BE2C (cell line): ENCODE measurements around the gene RAB7A.

Experiments
- DNase-seq: peaks from one replicate; pipeline ENCODE4 v3.0.0-alpha.2; 2020
- H3K27me3 ChIP-seq: fragments of 250-450 bp; sonication (Bioruptor Pico); 2 replicates; pipeline ENCODE4 v1.5.1; 2020; ENCODE audit warnings: mild to moderate bottlenecking
- H3K36me3 ChIP-seq: fragments of 250-450 bp; sonication (Bioruptor Pico); 2 replicates; pipeline ENCODE4 v1.5.1; 2020; ENCODE audit warnings: mild to moderate bottlenecking
- H3K4me1 ChIP-seq: fragments of 250-450 bp; sonication (Bioruptor Pico); 2 replicates; pipeline ENCODE4 v1.5.1; 2020
- H3K4me3 ChIP-seq: 2 replicates; pipeline ENCODE4 v1.5.1; 2011; ENCODE audit warnings: low read depth, low read length
- H3K9me3 ChIP-seq: fragments of 250-450 bp; sonication (Bioruptor Pico); 2 replicates; pipeline ENCODE4 v1.5.1; 2020
- CTCF ChIP-seq: IDR thresholded peaks from 2 replicates; pipeline ENCODE4 v1.5.1; 2012; ENCODE audit warnings: mild to moderate bottlenecking, low read depth, low read length

The RAB7A gene

GRCh38 chr3:128854475-128854874 lies 128.5 kb downstream of the RAB7A start:
- DNase-seq, result no peak
- TF ChIP-seq CTCF, result no peak
- H3K27me3 ChIP-seq, result no peaks in the 10 kb centered on the region
- H3K4me1 ChIP-seq, result no peaks in the 10 kb centered on the region; the same call in 1 of the 2 replicates
- no peaks in the 10 kb centered on the region for H3K36me3 ChIP-seq
- H3K9me3 ChIP-seq, result peaks cover 3% of the 10 kb centered on the region
- no peak overlapping the region for H3K4me3 ChIP-seq

- DNase-seq, result no peak
- TF ChIP-seq CTCF, result no peak
- Histone ChIP-seq H3K4me1 (no peaks in the 10 kb centered on the region; the same call in 1 of the 2 replicates), H3K4me3 (no peak overlapping the region), H3K27me3 (no peaks in the 10 kb centered on the region), H3K9me3 (peaks cover 5% of the 10 kb centered on the region), H3K36me3 (no peaks in the 10 kb centered on the region)
Measured at GRCh38 chr3:128855569-128855968, 129.6 kb downstream of the RAB7A start.

GRCh38 chr3:128858167-128858566 lies 132.2 kb downstream of the RAB7A start:
- Histone ChIP-seq H3K4me1 (no peaks in the 10 kb centered on the region), H3K36me3 (no peaks in the 10 kb centered on the region), H3K9me3 (peaks cover 5% of the 10 kb centered on the region), H3K4me3 (no peak overlapping the region), H3K27me3 (no peaks in the 10 kb centered on the region)
- no peak for TF ChIP-seq CTCF
- DNase-seq, result no peak

- Histone ChIP-seq H3K4me3 (no peak overlapping the region), H3K9me3 (peaks cover 5% of the 10 kb centered on the region; the same call in 1 of the 2 replicates), H3K4me1 (peaks cover 5% of the 10 kb centered on the region), H3K36me3 (no peaks in the 10 kb centered on the region), H3K27me3 (no peaks in the 10 kb centered on the region)
- no peak for DNase-seq
- TF ChIP-seq CTCF, result no peak
Measured at GRCh38 chr3:128859630-128860029, 133.6 kb downstream of the RAB7A start.

- TF ChIP-seq CTCF, result no peak
Measured at GRCh38 chr3:128861491-128861890, 135.5 kb downstream of the RAB7A start.

GRCh38 chr3:128863560-128863959 lies 137.6 kb downstream of the RAB7A start:
- peak; percentile 35; the same call in 1 of the 2 replicates for TF ChIP-seq CTCF
- H3K4me3 ChIP-seq, result no peak overlapping the region
- H3K36me3 ChIP-seq, result no peaks in the 10 kb centered on the region
- no peaks in the 10 kb centered on the region for H3K27me3 ChIP-seq
- no peak for DNase-seq
- peaks cover 14% of the 10 kb centered on the region for H3K4me1 ChIP-seq
- H3K9me3 ChIP-seq, result peaks cover 5% of the 10 kb centered on the region; the same call in 1 of the 2 replicates

More at GRCh38 chr3:128861491-128861890, 135.5 kb downstream of the RAB7A start:
- Histone ChIP-seq H3K4me3 (no peak overlapping the region), H3K4me1 (peaks cover 14% of the 10 kb centered on the region), H3K27me3 (no peaks in the 10 kb centered on the region), H3K36me3 (no peaks in the 10 kb centered on the region), H3K9me3 (peaks cover 5% of the 10 kb centered on the region; the same call in 1 of the 2 replicates)
- no peak for DNase-seq
